Sigmoid colon (tissue), 4 donors: Measurements from ENCODE around the gene CSE1L.

ENCODE experiments used
- CTCF ChIP-seq, 4 experiments: fragments of 450-650 bp in 3 of 4; fragments of 200-600 bp in 1 of 4; IDR thresholded peaks; one replicate each; pipeline ENCODE4 v1.5.1; 2016 to 2019; ENCODE audit warnings: antibody characterized with exemption in 4 of 4, mild to moderate bottlenecking in 3 of 4, moderate library complexity in 2 of 4
- POLR2A ChIP-seq, 2 donors: fragments of 450-650 bp; IDR thresholded peaks; one replicate each; pipeline ENCODE4 v1.6.1; 2016; ENCODE audit warnings: antibody characterized with exemption in 2 of 2, mild to moderate bottlenecking in 2 of 2, moderate library complexity in 2 of 2
- POLR2AphosphoS5 ChIP-seq, 4 donors: sonication (generic); formaldehyde crosslinking; IDR thresholded peaks; one replicate each; pipeline ENCODE4 v1.6.1; 2017; ENCODE audit warnings: antibody characterized with exemption in 4 of 4

- no peak for TF ChIP-seq POLR2A (IDR thresholded peaks at IDR 0.05)
- TF ChIP-seq CTCF (IDR thresholded peaks at IDR 0.05): no peak
- no peak for TF ChIP-seq POLR2AphosphoS5 (IDR thresholded peaks at IDR 0.05)
These were observed 16.9 kb upstream of the CSE1L start for GRCh38 chr20:49029203-49029602.
